HepG2 (cell line): Measurements from ENCODE around the gene CASP7. TPM values are rescaled to one million over a fixed set of nuclear protein-coding genes. Genes with fewer than 3 reads are reported as not detected.

ENCODE experiments used
- DMAP1 ChIP-seq: IDR thresholded peaks from 2 replicates; pipeline ENCODE4 v1.6.1; 2016
- GPN1 ChIP-seq: sonication (generic); formaldehyde crosslinking; IDR thresholded peaks from 2 replicates; pipeline ENCODE4 v1.5.1; 2020; ENCODE audit warnings: missing genetic modification reagents, borderline replicate concordance
- HNRNPUL1 ChIP-seq: fragments of 200-400 bp; formaldehyde crosslinking; IDR thresholded peaks from 2 replicates; pipeline ENCODE4 v1.6.1; 2017; ENCODE audit warnings: low read depth, mild to moderate bottlenecking, low read length, moderate library complexity
- IKZF4 ChIP-seq: sonication (generic); formaldehyde crosslinking; IDR thresholded peaks from 2 replicates; pipeline ENCODE4 v1.5.1; 2020; ENCODE audit warnings: borderline replicate concordance, mild to moderate bottlenecking, low read depth, missing genetic modification reagents; ENCODE audit errors: not compliant biosample characterization
- KAT8 ChIP-seq: IDR thresholded peaks from 2 replicates; pipeline ENCODE4 v1.6.1; 2016; ENCODE audit warnings: missing genetic modification reagents, missing compliant biosample characterization
- MTF2 ChIP-seq: sonication (generic); formaldehyde crosslinking; IDR thresholded peaks from 2 replicates; pipeline ENCODE4 v1.5.0; 2020; ENCODE audit warnings: missing genetic modification reagents, borderline replicate concordance
- MXI1 ChIP-seq: IDR thresholded peaks from 3 replicates; pipeline ENCODE4 v1.6.1; 2012; ENCODE audit warnings: low read depth, low read length, inconsistent platforms, borderline replicate concordance
- NAIF1 ChIP-seq: sonication (generic); formaldehyde crosslinking; IDR thresholded peaks from 2 replicates; pipeline ENCODE4 v1.5.0; 2020; ENCODE audit warnings: mild to moderate bottlenecking, missing genetic modification reagents, borderline replicate concordance
- SETDB1 ChIP-seq: sonication (generic); formaldehyde crosslinking; IDR thresholded peaks from 2 replicates; pipeline ENCODE4 v1.5.1; 2020; ENCODE audit warnings: missing genetic modification reagents, mild to moderate bottlenecking, borderline replicate concordance
- SMAD1 ChIP-seq: sonication (generic); formaldehyde crosslinking; IDR thresholded peaks from 2 replicates; pipeline ENCODE4 v1.4.0; 2020; ENCODE audit warnings: missing genetic modification reagents, low read depth, mild to moderate bottlenecking, borderline replicate concordance
- TARDBP ChIP-seq: sonication (generic); formaldehyde crosslinking; IDR thresholded peaks from 2 replicates; pipeline ENCODE4 v1.8.0; 2022; ENCODE audit warnings: mild to moderate bottlenecking, missing genetic modification reagents
- TRIM22 ChIP-seq: fragments of 450-650 bp; IDR thresholded peaks from 2 replicates; pipeline ENCODE4 v1.6.1; 2017
- ZBTB3 ChIP-seq: sonication (generic); formaldehyde crosslinking; IDR thresholded peaks from 2 replicates; pipeline ENCODE4 v1.4.0; 2020; ENCODE audit warnings: low read depth, mild to moderate bottlenecking, moderate library complexity, missing genetic modification reagents, borderline replicate concordance
- ZNF276 ChIP-seq: sonication (generic); formaldehyde crosslinking; IDR thresholded peaks from 2 replicates; pipeline ENCODE4 v1.4.0; 2020; ENCODE audit warnings: mild to moderate bottlenecking, low read depth, missing genetic modification reagents
- ZNF446 ChIP-seq: sonication (generic); formaldehyde crosslinking; IDR thresholded peaks from 2 replicates; pipeline ENCODE4 v1.5.0; 2020; ENCODE audit warnings: mild to moderate bottlenecking, missing genetic modification reagents
- ZNF674 ChIP-seq: sonication (generic); formaldehyde crosslinking; IDR thresholded peaks from 2 replicates; pipeline ENCODE4 v1.5.0; 2020; ENCODE audit warnings: low read depth, mild to moderate bottlenecking, missing genetic modification reagents
- ZSCAN31 ChIP-seq: sonication (generic); formaldehyde crosslinking; IDR thresholded peaks from 2 replicates; pipeline ENCODE4 v1.5.0; 2020; ENCODE audit warnings: low read depth, mild to moderate bottlenecking, missing genetic modification reagents
- polyA plus RNA-seq, 8 experiments: library from polyadenylated mRNA; depleted of rRNA in 3 of 8; stranded (reverse) in 7 of 8; unstranded in 1 of 8; fragments of >200 nt; fragmentation: Illumina TruSeq in 4 of 8; extraction: Trizol in 4 of 8; gene quantifications; 2 replicates each; pipeline versions ENCODE4 v1.2.1 to v1.2.3, GENCODE V29; 2011 to 2016; ENCODE audit warnings: low read depth in 4 of 8, missing spikeins in 1 of 8, mixed read lengths in 1 of 8; ENCODE audit not compliant: insufficient read depth in 1 of 8
- total RNA-seq, 5 experiments: library from RNA; depleted of rRNA; stranded (reverse); fragments of >200 nt; fragmentation: Illumina TruSeq; extraction: Trizol; gene quantifications; 2 replicates each; pipeline ENCODE4 v1.2.3, GENCODE V29; 2016; ENCODE audit warnings: low read depth in 1 of 5
- TF ChIP-seq, protein P1 (sequence below): sonication (generic); formaldehyde crosslinking; IDR thresholded peaks from 2 replicates; pipeline ENCODE4 v1.5.1; 2020; ENCODE audit warnings: mild to moderate bottlenecking, missing genetic modification reagents, borderline replicate concordance

CASP7 gene
- total and polyA plus RNA-seq, 2 of the 13 experiments (the other 11 are each of a cell fraction or from before 2014, with no cell fraction given) = 11.9 to 39.3 TPM

- TF ChIP-seq ZBTB3 (CRISPR knock-in tag) (no peak), ZNF446 (no peak), DMAP1 (CRISPR knock-in tag) (peak; percentile 4; the same call in 1 of the 2 replicates), TRIM22 (no peak), ZSCAN31 (CRISPR knock-in tag) (no peak), IKZF4 (CRISPR knock-in tag) (no peak), GPN1 (CRISPR knock-in tag) (no peak), KAT8 (CRISPR knock-in tag) (peak; percentile 16; the same call in 1 of the 2 replicates), TARDBP (CRISPR knock-in tag) (no peak), HNRNPUL1 (no peak), SMAD1 (CRISPR knock-in tag) (no peak), SETDB1 (CRISPR knock-in tag) (no peak), MTF2 (CRISPR knock-in tag) (no peak), ZNF276 (CRISPR knock-in tag) (no peak), NAIF1 (CRISPR knock-in tag) (no peak), ZNF674 (CRISPR knock-in tag) (no peak), MXI1 (no peak)
- TF ChIP-seq, protein P1, sequence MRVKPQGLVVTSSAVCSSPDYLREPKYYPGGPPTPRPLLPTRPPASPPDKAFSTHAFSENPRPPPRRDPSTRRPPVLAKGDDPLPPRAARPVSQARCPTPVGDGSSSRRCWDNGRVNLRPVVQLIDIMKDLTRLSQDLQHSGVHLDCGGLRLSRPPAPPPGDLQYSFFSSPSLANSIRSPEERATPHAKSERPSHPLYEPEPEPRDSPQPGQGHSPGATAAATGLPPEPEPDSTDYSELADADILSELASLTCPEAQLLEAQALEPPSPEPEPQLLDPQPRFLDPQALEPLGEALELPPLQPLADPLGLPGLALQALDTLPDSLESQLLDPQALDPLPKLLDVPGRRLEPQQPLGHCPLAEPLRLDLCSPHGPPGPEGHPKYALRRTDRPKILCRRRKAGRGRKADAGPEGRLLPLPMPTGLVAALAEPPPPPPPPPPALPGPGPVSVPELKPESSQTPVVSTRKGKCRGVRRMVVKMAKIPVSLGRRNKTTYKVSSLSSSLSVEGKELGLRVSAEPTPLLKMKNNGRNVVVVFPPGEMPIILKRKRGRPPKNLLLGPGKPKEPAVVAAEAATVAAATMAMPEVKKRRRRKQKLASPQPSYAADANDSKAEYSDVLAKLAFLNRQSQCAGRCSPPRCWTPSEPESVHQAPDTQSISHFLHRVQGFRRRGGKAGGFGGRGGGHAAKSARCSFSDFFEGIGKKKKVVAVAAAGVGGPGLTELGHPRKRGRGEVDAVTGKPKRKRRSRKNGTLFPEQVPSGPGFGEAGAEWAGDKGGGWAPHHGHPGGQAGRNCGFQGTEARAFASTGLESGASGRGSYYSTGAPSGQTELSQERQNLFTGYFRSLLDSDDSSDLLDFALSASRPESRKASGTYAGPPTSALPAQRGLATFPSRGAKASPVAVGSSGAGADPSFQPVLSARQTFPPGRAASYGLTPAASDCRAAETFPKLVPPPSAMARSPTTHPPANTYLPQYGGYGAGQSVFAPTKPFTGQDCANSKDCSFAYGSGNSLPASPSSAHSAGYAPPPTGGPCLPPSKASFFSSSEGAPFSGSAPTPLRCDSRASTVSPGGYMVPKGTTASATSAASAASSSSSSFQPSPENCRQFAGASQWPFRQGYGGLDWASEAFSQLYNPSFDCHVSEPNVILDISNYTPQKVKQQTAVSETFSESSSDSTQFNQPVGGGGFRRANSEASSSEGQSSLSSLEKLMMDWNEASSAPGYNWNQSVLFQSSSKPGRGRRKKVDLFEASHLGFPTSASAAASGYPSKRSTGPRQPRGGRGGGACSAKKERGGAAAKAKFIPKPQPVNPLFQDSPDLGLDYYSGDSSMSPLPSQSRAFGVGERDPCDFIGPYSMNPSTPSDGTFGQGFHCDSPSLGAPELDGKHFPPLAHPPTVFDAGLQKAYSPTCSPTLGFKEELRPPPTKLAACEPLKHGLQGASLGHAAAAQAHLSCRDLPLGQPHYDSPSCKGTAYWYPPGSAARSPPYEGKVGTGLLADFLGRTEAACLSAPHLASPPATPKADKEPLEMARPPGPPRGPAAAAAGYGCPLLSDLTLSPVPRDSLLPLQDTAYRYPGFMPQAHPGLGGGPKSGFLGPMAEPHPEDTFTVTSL = no peak
Observed at GRCh38 chr10:113680190-113681111, 739 bp downstream of the CASP7 start (continued).
